EH (cell line): Measurements from ENCODE around the gene XPNPEP2.
"Not testable (repeated sequence)": the region's sequence is repeated elsewhere in the genome, so short reads cannot be mapped to it uniquely, and the experiment has no call there.

ENCODE experiments used
- DNase-seq: peaks from one replicate; pipeline ENCODE4 v3.0.0-alpha.2; 2015; ENCODE audit warnings: low read depth

Gene XPNPEP2

DNA sequence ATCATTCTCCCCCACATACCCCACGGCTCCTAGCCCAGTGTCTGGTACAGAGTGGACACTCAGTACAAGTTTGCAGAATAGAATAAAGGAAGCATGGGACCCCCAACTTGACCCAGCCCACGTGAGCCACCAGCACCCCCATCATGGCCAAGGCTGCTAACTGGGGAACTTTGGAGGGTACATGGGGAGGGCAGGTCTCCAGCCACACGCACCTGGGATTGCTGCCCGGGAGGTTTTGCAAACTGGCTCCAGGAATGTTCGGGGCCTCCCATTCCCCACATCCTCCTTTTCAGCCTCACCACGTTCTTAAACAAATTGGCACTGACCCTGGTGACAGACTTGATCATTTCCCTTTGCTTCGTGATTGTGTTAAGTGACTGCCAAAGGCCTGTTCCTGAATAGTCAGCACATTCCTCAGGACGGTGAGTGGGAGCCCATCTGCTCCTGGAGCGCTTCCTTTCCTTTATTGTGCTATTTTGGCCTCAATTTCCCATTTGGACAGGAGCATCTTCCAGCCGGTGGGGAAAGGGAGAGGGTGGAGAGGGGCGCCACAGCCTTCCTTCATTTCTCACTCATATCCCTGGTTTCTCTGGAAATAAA is 18.7 kb upstream of the XPNPEP2 start:
- DNase-seq, result no peak

DNA sequence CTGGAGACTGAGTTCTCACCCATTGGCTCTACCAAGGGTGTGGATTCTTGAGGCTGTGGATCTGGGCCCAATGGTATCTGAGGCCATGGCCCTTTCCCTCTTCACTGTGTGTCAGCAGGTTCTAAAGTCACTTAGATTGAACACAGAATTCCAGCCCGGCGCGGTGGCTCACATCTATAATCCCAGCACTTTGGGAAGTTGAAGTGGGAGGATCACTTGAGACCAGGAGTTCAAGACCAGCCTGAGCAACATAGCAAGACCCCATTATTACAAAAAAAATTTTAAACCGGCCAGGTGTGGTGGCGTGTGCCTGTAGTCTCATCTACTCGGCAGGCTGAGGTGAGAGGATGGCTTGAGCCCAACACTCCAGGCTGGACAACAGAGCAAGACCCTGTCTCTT is 18.0 kb upstream of the XPNPEP2 start:
- DNase-seq, result no peak

- DNase-seq, result no peak
These were observed 17.4 kb upstream of the XPNPEP2 start for GRCh38 chrX:129721414-129721813.

DNA sequence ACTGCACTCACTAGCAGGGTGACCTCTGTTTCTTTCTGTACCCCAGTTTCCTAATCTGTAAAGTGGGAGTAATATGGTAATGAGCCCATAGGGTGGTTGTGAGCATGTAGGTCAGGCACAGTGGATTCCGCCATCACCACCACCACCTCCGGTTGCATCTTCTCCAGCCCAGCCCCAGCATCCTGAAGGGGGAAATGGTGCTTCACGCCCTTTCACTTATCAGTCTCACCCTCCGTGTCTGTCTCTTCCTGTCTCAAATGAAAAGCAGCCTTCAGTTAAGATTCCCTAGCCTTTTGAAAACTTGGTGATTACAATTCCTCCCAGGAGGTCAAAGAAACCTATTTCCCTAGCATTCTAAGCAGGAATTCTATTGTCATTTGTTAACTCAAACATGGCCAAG is 16.9 kb upstream of the XPNPEP2 start:
- no peak for DNase-seq

DNA sequence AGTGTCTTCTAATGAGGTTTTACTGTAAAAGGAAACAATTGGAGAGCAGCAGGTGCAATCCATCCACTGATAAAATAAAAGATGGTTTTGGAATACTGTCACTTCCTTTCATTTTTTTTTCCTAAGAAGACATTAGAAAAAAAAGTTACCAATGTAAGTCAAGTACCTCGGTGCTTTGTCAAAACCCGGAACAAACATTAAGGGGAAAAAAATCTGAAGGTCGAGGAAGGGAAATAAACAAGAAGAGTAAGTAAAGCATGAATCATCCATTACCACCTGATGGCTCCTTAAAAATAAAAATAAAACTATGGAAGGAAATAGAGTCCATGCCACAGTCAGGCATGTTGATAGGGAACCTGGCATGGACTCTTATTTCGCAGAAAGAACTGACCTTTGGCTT is 15.3 kb upstream of the XPNPEP2 start:
- DNase-seq, result no peak

DNA sequence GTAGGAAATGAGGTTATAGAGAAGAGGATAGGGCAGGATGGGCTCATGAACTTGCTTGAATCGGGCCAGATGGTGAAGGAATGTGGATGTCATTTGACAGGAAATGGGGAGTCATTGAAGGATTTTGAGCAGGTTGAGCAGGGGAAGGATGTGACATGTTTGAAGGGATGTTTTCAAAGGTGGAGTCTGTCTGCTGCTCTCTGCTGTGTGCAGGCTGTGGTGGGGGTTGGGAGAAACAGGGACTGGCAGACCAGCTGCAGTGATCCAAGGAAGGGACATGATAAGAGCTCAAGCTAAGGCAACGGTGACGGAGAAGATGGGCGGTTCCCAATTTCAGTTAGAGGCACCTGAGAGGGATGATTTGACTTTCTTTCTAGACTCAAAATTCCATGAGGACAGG is 14.0 kb upstream of the XPNPEP2 start:
- DNase-seq, result no peak

DNA sequence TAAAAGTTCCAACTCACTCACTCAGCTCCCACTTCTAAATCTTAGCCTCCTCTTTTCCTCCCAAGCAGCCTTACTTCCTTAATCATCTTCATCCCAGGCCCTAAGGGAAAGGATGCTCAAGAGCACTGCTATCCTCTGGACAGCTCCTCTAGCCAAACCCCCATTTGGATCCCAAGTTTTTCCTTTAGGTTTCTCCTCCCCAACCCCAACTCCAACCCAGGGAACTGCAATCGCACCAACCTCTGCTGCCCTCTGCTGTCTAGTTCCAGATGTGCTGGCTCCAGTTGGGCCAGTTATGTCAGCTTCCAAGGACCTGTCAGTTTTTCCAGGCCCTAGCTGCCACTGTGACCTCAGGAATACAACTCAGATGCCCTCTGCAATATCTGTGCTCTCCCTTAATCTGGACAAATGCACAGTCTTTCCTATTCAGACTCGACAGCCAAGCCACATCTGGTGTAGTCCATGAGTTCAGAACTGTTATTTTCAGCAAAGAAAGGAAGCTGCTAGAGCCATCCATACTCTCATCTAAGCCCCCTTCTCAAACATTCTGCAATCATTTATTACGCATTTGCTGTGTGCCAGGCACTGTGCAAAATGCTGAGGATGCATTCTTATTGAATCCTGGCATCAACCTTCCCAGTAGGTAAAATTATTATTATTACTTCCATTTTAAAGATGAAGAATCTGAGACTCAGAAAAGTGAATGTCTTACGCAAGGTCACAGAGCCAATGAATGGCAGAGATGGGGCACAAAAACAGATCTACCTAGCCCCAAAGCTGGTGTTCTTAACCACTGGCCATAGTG is 12.3 kb upstream of the XPNPEP2 start:
- DNase-seq, result peak; percentile 68

- DNase-seq, result no peak
These were observed 10.7 kb upstream of the XPNPEP2 start for GRCh38 chrX:129728061-129728460.

DNA sequence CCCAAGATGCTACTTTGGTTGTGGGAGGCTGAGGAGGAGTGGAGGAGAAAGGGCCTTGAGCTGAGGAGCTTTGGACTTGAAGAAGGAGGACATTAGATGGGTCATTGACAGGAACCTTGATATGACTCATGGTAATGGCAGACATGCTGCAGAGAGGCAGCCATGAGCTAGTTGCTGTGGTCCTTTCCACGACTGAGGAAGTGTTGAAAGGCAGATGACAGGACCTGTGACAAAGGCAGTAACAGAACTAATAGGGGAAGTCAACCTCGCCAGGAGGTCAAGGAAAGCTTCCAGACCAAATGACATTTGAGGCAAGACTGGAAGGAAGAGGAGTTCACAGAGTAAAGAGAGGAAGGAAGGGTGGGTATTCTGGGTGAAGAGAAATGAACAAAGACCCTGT is 7.6 kb upstream of the XPNPEP2 start:
- no peak for DNase-seq

GRCh38 chrX:129732857-129733256 is 5.9 kb upstream of the XPNPEP2 start:
- DNase-seq, result no peak

DNA sequence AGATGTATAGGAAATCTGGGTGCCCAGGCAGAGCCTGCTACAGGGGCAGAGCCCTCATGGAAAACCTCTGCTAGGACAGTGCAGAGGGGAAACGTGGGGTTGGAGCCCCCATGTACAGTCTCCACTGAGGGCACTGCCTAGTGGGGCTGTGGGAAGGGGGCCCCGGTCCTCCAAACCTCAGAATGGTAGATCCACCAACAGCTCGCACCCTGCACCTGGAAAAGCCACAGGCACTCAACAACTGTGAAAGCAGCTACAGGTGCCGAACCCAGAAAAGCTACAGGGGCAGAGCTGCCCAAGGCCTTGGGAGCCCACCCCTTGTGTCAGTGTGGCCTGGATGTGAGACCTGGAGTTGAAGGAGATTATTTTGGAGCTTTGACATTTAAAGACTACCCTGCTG is 5.4 kb upstream of the XPNPEP2 start:
- no peak for DNase-seq

- no peak for DNase-seq
These were observed 2.3 kb upstream of the XPNPEP2 start for GRCh38 chrX:129736491-129736890.

DNA sequence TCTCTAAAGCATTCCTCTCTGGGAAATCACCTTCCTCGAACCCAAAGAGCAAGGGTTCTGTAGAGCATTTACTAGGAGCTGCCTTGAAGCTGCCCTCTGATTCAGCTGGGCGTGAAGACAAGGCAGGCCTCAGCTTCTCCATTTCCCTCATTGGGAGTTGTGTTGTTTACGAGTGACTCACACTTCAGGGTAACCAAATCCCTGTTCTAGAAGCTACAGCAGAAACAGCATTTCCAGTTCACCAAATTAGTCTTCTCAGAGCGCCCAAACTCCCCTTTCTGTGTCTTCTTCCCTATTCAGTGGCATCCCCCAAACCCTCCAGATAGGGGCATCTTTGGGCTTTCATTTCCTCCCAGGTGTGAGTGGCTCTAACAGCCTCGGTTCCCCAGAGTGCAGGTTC is 863 bp upstream of the XPNPEP2 start:
- DNase-seq, result peak; percentile 61

GRCh38 chrX:129739578-129739977 is 799 bp downstream of the XPNPEP2 start:
- no peak for DNase-seq

DNA sequence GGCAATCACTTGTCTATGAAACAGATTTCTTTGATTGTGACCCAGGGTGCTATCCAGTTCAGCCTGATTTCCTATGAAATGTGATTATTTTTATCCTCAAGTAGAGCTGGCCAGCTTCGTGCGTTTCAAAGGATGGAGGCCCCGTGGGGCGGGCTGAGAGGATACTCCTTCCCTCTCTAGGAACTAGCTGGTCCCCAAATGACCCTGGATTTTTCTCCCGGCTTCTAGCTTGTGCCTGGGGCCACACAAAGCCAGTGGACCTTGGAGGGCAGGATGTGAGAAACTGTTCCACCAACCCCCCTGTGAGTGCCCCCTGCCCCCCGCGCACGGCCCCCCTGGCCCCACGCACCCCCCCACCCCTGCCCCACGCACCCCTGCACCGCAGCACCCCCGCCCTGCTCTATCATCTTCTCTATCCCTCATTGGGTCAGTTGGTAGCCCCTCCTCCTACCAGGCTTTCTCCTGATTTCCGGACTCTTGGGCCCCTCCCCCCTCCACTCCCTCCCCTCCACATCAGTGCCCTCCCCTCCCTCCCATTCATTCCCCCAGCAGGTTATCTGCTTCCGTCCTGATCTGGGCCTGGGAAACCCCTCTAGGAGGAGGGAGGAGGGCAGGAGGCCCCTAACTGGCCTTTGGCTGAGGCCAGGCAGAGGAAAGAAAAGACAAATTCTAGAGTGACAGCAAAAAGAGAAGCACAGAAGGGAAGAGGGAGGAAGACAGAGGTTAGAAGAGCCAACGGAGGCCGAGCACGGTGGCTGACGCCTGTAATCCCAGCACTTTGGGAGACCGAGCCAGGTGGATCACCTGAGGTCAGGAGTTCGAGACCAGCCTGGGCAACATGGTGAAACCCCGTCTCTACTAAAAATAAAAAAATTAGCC is 3.3 kb downstream of the XPNPEP2 start:
- DNase-seq, result no peak

- not testable (repeated sequence) for DNase-seq
These were observed 4.0 kb downstream of the XPNPEP2 start for GRCh38 chrX:129742759-129743152.

- no peak for DNase-seq
These were observed 5.0 kb downstream of the XPNPEP2 start for GRCh38 chrX:129743821-129744220.

GRCh38 chrX:129744861-129745321 is 6.1 kb downstream of the XPNPEP2 start:
- no peak for DNase-seq

GRCh38 chrX:129746557-129747470 is 8.0 kb downstream of the XPNPEP2 start:
- no peak for DNase-seq

DNA sequence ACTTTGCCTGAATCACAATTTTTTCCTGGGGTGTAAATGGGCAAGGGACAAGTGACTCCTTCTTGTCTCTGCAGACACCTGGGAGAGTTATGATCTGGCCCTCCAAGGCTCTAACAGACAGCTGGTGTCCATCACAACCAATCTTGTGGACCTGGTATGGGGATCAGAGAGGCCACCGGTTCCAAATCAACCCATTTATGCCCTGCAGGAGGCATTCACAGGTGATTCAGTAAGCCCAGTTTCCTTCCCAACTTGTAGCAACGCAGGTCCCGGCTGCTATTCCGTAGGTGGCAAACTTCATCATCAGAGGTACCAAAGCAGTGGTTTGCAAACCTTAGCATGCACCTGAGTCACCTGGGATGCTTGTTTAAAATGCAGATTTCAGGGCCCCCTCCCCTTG is 8.8 kb downstream of the XPNPEP2 start:
- no peak for DNase-seq

DNA sequence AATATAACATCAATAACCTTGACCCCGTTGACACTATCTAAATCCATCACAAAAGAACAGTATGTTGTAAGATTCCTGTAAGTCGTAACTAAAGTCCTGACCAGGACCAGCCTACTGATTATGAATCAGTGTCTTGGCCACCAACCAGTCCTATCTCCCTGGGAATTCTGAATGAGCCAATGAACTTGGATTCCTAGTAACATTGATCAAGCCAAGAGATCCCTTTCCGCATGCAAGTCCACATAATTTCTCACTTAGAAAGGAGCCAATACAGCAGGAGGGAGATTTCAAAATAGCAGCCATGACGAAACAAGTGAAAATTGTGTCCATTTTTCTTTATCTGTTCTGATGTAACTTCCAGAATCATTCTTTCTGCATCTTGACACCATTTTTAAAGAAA is 9.5 kb downstream of the XPNPEP2 start:
- peak; percentile 18 for DNase-seq

DNA sequence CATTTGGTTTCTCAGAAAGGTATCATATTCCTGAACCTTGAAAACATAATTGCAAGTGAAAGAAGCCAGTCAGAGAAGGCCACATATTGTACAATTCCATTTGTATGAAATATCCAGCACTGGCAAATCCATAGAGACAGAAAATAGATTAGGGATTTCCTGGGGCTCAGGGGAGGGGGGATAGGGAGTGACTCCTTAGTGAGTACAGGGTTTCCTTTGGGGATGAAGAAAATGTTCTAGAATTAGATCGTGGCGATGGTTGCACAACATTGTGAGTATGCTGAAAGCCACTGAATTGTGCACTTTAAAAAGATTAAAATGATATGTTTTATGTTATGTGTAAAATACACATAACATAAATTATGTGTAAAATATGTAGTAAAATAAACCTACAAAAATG is 10.3 kb downstream of the XPNPEP2 start:
- DNase-seq, result no peak
